ENCODE measurements around the gene RRH.
"Not testable (repeated sequence)": the region's sequence is repeated elsewhere in the genome, so short reads cannot be mapped to it uniquely, and the experiment has no call there.

The RRH gene, protein sequence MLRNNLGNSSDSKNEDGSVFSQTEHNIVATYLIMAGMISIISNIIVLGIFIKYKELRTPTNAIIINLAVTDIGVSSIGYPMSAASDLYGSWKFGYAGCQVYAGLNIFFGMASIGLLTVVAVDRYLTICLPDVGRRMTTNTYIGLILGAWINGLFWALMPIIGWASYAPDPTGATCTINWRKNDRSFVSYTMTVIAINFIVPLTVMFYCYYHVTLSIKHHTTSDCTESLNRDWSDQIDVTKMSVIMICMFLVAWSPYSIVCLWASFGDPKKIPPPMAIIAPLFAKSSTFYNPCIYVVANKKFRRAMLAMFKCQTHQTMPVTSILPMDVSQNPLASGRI

DNA sequence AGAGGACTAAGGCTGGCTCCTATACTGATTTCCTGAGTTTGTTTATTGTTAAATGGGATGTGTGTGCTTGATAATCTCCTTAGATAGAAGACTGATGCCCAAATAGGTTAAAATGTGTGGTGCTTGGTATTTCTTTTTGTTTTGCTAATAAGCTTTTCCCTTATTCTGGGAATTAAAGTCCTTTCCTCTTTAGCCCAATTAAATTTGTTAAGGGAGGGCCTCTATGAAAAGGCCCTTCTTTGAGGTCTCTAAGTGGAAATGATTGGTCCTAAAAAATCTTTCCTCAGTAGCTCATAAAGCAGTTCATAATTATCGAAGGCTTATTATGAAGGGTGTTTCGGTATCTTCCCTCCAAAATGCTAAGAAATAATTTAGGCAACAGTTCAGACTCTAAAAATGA lies at the start of gene RRH:
Gene RRH, plus strand, starts transcription at position 301 of the 400 bp plus-strand sequence. Its CDS starts 56 bp downstream, at position 357.
- TF ChIP-seq, protein P1, sequence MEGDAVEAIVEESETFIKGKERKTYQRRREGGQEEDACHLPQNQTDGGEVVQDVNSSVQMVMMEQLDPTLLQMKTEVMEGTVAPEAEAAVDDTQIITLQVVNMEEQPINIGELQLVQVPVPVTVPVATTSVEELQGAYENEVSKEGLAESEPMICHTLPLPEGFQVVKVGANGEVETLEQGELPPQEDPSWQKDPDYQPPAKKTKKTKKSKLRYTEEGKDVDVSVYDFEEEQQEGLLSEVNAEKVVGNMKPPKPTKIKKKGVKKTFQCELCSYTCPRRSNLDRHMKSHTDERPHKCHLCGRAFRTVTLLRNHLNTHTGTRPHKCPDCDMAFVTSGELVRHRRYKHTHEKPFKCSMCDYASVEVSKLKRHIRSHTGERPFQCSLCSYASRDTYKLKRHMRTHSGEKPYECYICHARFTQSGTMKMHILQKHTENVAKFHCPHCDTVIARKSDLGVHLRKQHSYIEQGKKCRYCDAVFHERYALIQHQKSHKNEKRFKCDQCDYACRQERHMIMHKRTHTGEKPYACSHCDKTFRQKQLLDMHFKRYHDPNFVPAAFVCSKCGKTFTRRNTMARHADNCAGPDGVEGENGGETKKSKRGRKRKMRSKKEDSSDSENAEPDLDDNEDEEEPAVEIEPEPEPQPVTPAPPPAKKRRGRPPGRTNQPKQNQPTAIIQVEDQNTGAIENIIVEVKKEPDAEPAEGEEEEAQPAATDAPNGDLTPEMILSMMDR (IDR thresholded peaks at IDR 0.05; ENCODE audit: extremely low read depth, insufficient read depth, missing control alignments), result no peak
- in situ Hi-C loops (cut with MboI; ENCODE audit: low pct_unique_long_range_greater_than_20kb, low sequenced_read_pairs, unreplicated experiment), result no loop called here
- DNase-seq (ENCODE audit: low spot score), result no peak

DNA sequence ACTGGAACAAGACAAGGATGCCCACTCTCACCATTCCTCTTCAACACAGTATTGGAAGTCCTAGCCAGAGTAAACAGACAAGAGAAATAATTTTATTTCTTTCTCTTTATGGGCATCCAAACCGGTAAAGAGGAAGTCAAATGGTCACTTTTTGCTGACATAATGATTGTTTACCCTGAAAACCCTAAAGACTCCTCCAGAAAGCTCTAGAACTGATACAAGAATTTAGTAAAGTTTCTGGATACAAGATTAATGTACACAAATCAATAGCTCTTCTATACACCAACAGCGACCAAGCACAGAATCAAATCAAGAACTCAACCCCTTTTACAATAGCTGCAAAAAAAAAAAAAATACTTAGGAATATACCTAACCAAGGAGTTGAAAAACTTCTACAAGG lies 45.7 kb upstream of the RRH start:
- in situ Hi-C loops (cut with MboI; ENCODE audit: low pct_unique_long_range_greater_than_20kb, low sequenced_read_pairs, unreplicated experiment); DNase-seq (ENCODE audit: low spot score): not testable (repeated sequence)

DNA sequence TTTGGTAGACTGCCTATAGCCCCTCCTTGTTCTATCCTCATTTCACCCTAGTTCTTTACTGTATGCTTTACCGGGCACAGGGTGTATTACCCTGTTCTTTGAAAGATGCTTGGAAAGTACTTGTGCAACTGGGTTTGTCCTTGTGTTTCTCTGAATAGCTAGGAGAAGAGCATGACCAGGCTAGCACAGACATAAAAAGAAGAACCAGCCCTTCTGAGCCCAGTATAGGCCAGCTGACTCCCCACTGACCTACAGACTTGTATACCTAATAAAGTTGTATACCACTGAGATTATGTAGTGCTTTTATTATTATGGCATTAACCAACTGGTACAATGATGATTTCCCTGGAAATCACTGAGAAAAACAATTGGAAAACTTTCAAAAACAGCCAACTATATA lies 40.9 kb upstream of the RRH start:
- DNase-seq (ENCODE audit: low spot score), result no peak
- in situ Hi-C loops (cut with MboI; ENCODE audit: low pct_unique_long_range_greater_than_20kb, low sequenced_read_pairs, unreplicated experiment), result no loop called here
- TF ChIP-seq, protein P1 (IDR thresholded peaks at IDR 0.05; ENCODE audit: extremely low read depth, insufficient read depth, missing control alignments), result no peak

DNA sequence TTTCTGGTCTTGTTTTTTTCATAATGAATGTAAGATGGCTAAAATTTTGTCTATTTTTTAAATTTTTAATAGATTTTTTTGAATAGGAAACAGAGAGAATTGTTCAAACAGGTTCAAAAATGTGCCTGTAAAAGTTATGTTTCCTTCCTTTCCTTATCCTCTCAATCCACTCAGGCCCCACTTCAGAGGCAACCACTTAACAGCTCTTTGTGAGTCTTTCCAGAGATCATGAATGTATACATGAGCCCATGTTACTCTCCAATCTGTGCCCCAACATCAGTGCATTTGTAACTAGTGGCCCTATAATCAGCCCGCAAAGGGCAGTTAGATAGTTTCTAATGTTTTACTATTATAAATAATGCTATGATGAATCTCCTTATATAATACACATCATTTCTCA lies 40.0 kb upstream of the RRH start:
- in situ Hi-C loops (cut with MboI; ENCODE audit: low pct_unique_long_range_greater_than_20kb, low sequenced_read_pairs, unreplicated experiment), result no loop called here
- DNase-seq (ENCODE audit: low spot score), result no peak
- TF ChIP-seq, protein P1 (IDR thresholded peaks at IDR 0.05; ENCODE audit: extremely low read depth, insufficient read depth, missing control alignments), result no peak

DNA sequence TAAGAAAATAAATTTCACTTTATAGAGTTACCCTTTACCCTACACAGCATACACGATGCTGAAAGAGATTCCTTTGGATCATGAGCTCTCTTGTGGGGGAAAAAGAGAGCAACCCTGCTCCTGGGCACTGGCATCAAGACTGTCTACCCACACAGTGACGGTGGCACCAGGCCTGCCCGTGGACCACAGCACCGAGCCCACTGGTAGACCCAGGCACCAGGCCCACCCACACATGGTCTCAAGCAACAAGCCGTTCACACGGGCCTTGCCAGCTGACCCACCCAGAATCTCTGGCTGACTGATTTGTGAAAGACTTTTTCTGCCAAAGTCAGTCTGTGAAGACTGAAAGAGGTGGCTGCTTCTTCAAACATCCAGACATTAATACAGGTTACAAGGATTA lies 32.7 kb upstream of the RRH start:
- TF ChIP-seq, protein P1 (IDR thresholded peaks at IDR 0.05; ENCODE audit: extremely low read depth, insufficient read depth, missing control alignments), result no peak
- in situ Hi-C loops (cut with MboI; ENCODE audit: low pct_unique_long_range_greater_than_20kb, low sequenced_read_pairs, unreplicated experiment), result no loop called here
- no peak for DNase-seq (ENCODE audit: low spot score)

DNA sequence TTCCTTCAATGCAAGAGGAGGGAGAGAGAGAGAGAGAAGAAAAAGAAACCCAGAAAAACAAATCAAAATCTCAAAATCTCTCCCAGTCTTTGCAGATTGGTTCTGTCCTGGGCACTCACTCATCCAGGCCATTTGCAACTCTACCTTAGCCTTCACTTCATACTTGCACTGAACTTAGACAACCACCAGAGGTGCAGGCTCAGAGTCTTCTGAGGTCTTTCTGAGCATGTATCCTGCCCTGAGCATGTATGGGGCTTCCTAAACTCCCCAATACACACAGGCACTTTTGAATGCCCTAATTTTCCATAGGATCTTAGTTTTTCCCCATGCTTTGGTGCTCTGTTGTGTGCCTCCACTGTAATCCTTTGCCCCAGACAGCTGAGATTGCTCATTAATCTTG lies 28.9 kb upstream of the RRH start:
- in situ Hi-C loops (cut with MboI; ENCODE audit: low pct_unique_long_range_greater_than_20kb, low sequenced_read_pairs, unreplicated experiment), result no loop called here
- no peak for DNase-seq (ENCODE audit: low spot score)
- TF ChIP-seq, protein P1 (IDR thresholded peaks at IDR 0.05; ENCODE audit: extremely low read depth, insufficient read depth, missing control alignments), result no peak

DNA sequence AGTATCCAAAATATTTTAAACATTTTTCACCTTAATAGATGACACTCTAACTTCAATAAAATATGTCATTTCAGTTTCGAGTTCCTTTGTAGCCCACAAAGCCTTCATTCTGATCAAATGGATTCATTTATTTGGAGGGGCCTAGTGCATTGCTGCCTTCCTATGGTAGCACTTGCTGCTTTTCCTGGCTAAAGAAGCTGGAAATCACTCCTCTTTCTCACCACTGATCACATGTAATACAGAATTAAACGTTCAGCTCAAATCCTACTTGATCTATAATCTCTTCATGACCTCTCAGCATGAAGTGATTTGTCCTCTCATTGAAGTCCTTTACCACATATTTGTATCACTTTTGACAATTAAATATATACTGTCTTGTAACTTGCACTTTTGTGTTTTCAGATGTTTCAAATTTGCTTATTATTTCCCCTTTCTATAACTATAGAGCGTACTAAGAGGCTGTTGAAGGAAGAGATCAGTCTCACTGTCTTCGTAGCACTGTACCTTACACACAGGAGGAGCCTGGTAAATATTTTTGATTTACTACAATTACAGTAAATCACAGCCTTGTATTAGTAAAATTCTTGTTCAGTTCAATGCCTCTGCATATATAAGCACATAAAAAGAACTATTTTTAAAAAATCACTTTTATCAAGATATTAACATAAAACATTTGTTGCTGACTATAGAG lies 26.5 kb upstream of the RRH start:
- DNase-seq (ENCODE audit: low spot score), result no peak
- TF ChIP-seq, protein P1 (IDR thresholded peaks at IDR 0.05; ENCODE audit: extremely low read depth, insufficient read depth, missing control alignments), result no peak
- in situ Hi-C loops (cut with MboI; ENCODE audit: low pct_unique_long_range_greater_than_20kb, low sequenced_read_pairs, unreplicated experiment), result loop anchor here (10.0 to 25.0 kb wide), 2 partner anchors 264 to 376 kb away; no protein-coding TSS in a partner anchor
